Prostate gland (tissue), 2 donors: ENCODE measurements around the gene TSEN54. TPM values are rescaled to one million over a fixed set of nuclear protein-coding genes. Genes with fewer than 3 reads are reported as not detected.
A peak's percentile ranks its signal among the peaks of the same experiment; 100 is the strongest.

Source experiments
- DNase-seq: peaks from one replicate; pipeline ENCODE4 v3.0.0-alpha.2; 2019; ENCODE audit warnings: low spot score
- H3K27ac ChIP-seq, 2 donors: fragments of 200-600 bp; sonication (generic); 2 replicates each; pipeline ENCODE4 v1.5.1; 2017 to 2019
- H3K27me3 ChIP-seq: fragments of 200-600 bp; sonication (generic); replicated peaks from 2 replicates; pipeline ENCODE4 v1.5.1; 2019; ENCODE audit not compliant: insufficient read depth
- H3K36me3 ChIP-seq, 2 donors: fragments of 200-600 bp; sonication (generic); 1 replicate in 1 of 2; 2 replicates in 1 of 2; pipeline versions ENCODE4 v1.5.1 to v1.8.1; 2017 to 2019
- H3K4me1 ChIP-seq: fragments of 200-600 bp; sonication (generic); replicated peaks from 2 replicates; pipeline ENCODE4 v1.5.1; 2019
- H3K4me3 ChIP-seq, 2 donors: fragments of 200-600 bp; sonication (generic); 2 replicates each; pipeline ENCODE4 v1.5.1; 2017 to 2019
- H3K9me3 ChIP-seq: fragments of 200-600 bp; sonication (generic); 2 replicates; pipeline ENCODE4 v1.5.1; 2017
- POLR2A ChIP-seq: fragments of 450-650 bp; IDR thresholded peaks from one replicate; pipeline ENCODE4 v1.6.1; 2016; ENCODE audit warnings: antibody characterized with exemption, mild to moderate bottlenecking
- POLR2AphosphoS5 ChIP-seq: sonication (generic); formaldehyde crosslinking; IDR thresholded peaks from one replicate; pipeline ENCODE4 v1.6.1; 2017; ENCODE audit warnings: antibody characterized with exemption
- WGBS: methylation state at CpG from one replicate; pipeline ENCODE4 v1.1.5; 2018; 5-methylcytosine and 5-hydroxymethylcytosine counted together
- intact Hi-C: fragments of 100-400 bp; cut with DNase I; formaldehyde crosslinking; loops from one replicate; pipeline ENCODE4 v1.14.2; 2022
- total RNA-seq, 2 donors: library from RNA; depleted of rRNA; stranded (reverse); fragments of >200 nt; gene quantifications; one replicate each; pipeline ENCODE4 v1.1.0, GENCODE V29; 2016
- TF ChIP-seq, protein P1 (sequence below), 4 experiments: fragments of 200-600 bp in 2 of 4; fragments of 450-650 bp in 2 of 4; sonication (generic) in 2 of 4; IDR thresholded peaks; 1 replicate in 3 of 4; 2 replicates in 1 of 4; pipeline ENCODE4 v1.5.1; 2016 to 2019; ENCODE audit warnings: antibody characterized with exemption in 4 of 4, mild to moderate bottlenecking in 2 of 4, moderate library complexity in 2 of 4

TSEN54 gene
- total RNA-seq, 2 donors from 2014 or later: 45.9 to 56.2 TPM

DNA sequence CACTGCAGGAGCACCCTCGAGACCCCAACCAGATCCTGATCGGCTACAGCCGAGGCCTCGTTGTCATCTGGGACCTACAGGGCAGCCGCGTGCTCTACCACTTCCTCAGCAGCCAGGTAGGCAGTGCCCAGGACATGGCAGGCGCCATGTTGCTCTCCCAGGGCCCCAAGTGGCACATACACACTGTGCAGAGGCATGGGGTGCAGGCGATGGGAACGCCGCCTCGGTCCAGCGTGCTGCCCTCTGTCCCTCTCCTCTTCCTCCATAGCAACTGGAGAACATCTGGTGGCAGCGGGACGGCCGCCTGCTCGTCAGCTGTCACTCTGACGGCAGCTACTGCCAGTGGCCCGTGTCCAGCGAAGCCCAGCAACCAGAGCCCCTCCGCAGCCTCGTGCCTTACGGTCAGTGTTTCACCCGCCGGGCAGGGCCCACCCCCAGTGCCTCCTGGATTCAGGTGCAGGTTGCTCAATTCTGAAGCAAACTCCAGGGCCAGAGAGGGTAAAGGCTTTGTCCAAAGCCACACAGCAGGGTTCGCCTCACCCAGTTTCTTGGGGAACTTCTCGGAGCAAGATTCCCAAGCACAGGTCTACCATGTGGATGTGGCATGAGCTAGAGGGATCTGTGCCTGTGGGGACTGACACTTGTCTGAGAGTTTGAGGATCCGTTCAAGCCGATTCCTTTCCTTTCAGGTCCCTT, 46.9 kb downstream of the TSEN54 start:
- H3K27ac ChIP-seq: no peak overlapping the region
- H3K36me3 ChIP-seq: peaks cover 5% of the 10 kb centered on the region in 2 donors
- WGBS: 89% methylated on average over 24 of the region's 28 CpGs
- no peak for DNase-seq
- H3K9me3 ChIP-seq: no peaks in the 10 kb centered on the region
- intact Hi-C loops: no loop called here
- H3K27me3 ChIP-seq: no peaks in the 10 kb centered on the region
- no peak overlapping the region for H3K4me3 ChIP-seq
- no peaks in the 10 kb centered on the region for H3K4me1 ChIP-seq
- TF ChIP-seq POLR2AphosphoS5 (no peak), POLR2A (no peak)
- TF ChIP-seq, protein P1, sequence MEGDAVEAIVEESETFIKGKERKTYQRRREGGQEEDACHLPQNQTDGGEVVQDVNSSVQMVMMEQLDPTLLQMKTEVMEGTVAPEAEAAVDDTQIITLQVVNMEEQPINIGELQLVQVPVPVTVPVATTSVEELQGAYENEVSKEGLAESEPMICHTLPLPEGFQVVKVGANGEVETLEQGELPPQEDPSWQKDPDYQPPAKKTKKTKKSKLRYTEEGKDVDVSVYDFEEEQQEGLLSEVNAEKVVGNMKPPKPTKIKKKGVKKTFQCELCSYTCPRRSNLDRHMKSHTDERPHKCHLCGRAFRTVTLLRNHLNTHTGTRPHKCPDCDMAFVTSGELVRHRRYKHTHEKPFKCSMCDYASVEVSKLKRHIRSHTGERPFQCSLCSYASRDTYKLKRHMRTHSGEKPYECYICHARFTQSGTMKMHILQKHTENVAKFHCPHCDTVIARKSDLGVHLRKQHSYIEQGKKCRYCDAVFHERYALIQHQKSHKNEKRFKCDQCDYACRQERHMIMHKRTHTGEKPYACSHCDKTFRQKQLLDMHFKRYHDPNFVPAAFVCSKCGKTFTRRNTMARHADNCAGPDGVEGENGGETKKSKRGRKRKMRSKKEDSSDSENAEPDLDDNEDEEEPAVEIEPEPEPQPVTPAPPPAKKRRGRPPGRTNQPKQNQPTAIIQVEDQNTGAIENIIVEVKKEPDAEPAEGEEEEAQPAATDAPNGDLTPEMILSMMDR (IDR thresholded peaks at IDR 0.05): no peak

DNA sequence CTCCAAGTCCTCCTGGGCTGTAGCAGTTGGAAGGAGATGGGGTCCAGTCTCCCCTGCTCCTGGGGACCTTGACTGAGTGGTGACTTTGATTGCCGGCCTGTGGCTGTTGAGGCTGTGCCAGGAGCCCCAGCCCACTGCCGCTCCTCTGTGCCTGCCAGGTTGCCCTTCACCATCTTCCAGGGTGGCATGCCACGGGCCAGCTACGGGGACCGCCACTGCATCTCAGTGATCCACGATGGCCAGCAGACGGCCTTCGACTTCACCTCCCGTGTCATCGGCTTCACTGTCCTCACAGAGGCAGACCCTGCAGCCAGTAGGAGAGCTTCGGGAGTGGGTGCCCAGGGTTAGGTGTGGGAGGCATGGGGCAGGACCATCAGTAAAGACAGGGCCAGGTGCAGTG, 47.9 kb downstream of the TSEN54 start:
- peaks cover 5% of the 10 kb centered on the region in 2 donors for H3K36me3 ChIP-seq
- DNase-seq: no peak
- no peaks in the 10 kb centered on the region for H3K4me1 ChIP-seq
- no peak overlapping the region for H3K27ac ChIP-seq
- H3K4me3 ChIP-seq: no peak overlapping the region
- no peaks in the 10 kb centered on the region for H3K27me3 ChIP-seq
- no peaks in the 10 kb centered on the region for H3K9me3 ChIP-seq
- no peak for TF ChIP-seq POLR2AphosphoS5
- TF ChIP-seq, protein P1 (IDR thresholded peaks at IDR 0.05): no peak
- TF ChIP-seq POLR2A: no peak
- intact Hi-C loops: no loop called here
- 91% methylated on average over 11 of the region's 11 CpGs for WGBS

DNA sequence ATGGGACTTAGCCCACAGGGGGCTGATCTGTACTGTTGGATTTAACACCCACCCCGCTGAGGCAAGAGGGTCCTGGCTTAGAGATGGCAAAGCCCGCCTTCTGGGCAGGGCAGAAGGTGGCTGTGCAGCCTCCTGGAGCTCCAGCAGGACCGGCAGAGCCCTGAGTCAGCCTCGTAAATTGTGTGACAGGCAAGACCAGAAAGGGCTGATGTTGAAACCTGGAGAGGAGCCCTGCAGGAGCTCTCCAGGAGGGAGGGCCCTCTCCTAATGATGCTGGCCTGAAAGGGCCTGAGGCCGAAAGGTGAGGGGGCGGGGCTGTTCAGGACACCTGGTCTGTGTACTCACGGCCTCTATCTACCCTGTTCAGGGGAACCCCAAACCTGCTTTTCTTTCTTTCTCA, 48.7 kb downstream of the TSEN54 start:
- no peaks in the 10 kb centered on the region for H3K4me1 ChIP-seq
- peaks cover 5% of the 10 kb centered on the region in 2 donors for H3K36me3 ChIP-seq
- TF ChIP-seq POLR2AphosphoS5: peak; percentile 67
- TF ChIP-seq, protein P1 (IDR thresholded peaks at IDR 0.05): no peak
- H3K4me3 ChIP-seq: no peak overlapping the region
- intact Hi-C loops: no loop called here
- no peaks in the 10 kb centered on the region for H3K27me3 ChIP-seq
- WGBS: 39% methylated on average over 7 of the region's 7 CpGs
- DNase-seq: peak; percentile 62
- no peak overlapping the region for H3K27ac ChIP-seq
- H3K9me3 ChIP-seq: no peaks in the 10 kb centered on the region

DNA sequence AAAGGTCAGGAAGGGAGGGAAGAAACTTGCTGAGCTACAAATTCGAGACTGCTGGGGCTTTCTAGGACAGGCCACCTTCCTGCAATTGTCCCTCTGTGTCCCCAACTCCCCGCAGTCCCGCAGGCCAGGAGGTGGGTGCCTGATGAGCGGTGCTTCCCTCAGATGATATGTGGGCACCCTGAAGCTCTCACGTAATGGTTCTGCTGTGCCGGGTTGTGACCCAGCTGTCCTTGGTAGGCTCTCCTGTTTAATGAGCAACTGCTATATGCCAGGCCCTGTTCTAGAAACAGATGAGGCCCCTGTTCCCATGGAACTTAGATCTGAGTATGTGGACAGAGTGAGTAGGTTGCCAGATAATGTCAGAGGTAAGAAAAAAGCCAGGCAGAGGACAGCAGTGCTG, 49.3 kb downstream of the TSEN54 start:
- intact Hi-C loops: no loop called here
- Histone ChIP-seq H3K4me1 (no peaks in the 10 kb centered on the region), H3K27me3 (no peaks in the 10 kb centered on the region), H3K9me3 (no peaks in the 10 kb centered on the region), H3K36me3 (peaks cover 5% of the 10 kb centered on the region in 2 donors), H3K27ac (no peak overlapping the region), H3K4me3 (no peak overlapping the region)
- TF ChIP-seq POLR2A: no peak
- TF ChIP-seq, protein P1 (IDR thresholded peaks at IDR 0.05): no peak
- TF ChIP-seq POLR2AphosphoS5: no peak
- DNase-seq: no peak
- 96% methylated on average over 6 of the region's 6 CpGs for WGBS

DNA sequence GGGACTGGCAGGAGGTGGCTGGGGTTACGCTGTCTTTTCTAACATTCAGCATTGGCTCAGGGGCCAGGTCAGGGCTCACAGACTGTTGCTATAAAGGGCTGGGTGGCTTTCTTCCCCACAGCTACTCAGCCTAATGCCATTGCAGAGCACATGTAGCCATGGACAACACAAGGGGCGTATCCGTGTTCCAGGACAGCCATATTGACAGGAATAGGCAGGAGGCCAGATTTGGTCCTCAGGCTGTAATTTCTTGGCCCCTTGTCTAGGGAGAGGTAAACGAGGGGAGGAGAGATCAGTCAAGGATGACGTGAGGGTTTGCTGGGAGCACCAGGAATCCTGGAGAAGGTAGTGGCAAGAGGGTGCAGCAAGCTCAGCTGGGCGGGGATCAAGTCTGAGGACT, 50.1 kb downstream of the TSEN54 start:
- H3K27me3 ChIP-seq: no peaks in the 10 kb centered on the region
- H3K4me1 ChIP-seq: no peaks in the 10 kb centered on the region
- H3K9me3 ChIP-seq: no peaks in the 10 kb centered on the region
- no peak overlapping the region for H3K27ac ChIP-seq
- no peak for TF ChIP-seq POLR2A
- no peak for TF ChIP-seq POLR2AphosphoS5
- TF ChIP-seq, protein P1 (IDR thresholded peaks at IDR 0.05): no peak
- intact Hi-C loops: no loop called here
- 75% methylated on average over 6 of the region's 6 CpGs for WGBS
- no peak for DNase-seq
- peaks cover 5% of the 10 kb centered on the region in 2 donors for H3K36me3 ChIP-seq
- no peak overlapping the region for H3K4me3 ChIP-seq
